Bronchial epithelial cell (primary cell): ENCODE data around the gene ESYT1. TPM values are rescaled to one million over a fixed set of nuclear protein-coding genes. Genes with fewer than 3 reads are reported as not detected.

ENCODE experiments used
- DNase-seq: peaks from one replicate; pipeline ENCODE4 v3.0.0-alpha.2; 2010; ENCODE audit warnings: low read depth
- FAIRE-seq: peaks from 2 replicates; lab custom pipeline; 2011; peaks lifted over from hg19 to GRCh38; lab: Jason Lieb, UNC
- H3K27me3 ChIP-seq: 2 replicates; pipeline ENCODE4 v1.5.1; 2011; ENCODE audit warnings: low read length; ENCODE audit not compliant: control insufficient read depth, insufficient read depth
- H3K36me3 ChIP-seq: 2 replicates; pipeline ENCODE4 v1.5.1; 2011; ENCODE audit warnings: low read length; ENCODE audit not compliant: control insufficient read depth, insufficient read depth
- H3K4me3 ChIP-seq: 2 replicates; pipeline ENCODE4 v1.5.1; 2011; ENCODE audit warnings: mild to moderate bottlenecking, low read depth, low read length, control low read depth
- total RNA-seq: library from RNA; depleted of rRNA; stranded (reverse); fragments of >200 nt; gene quantifications from 2 replicates; pipeline ENCODE4 v1.2.1, GENCODE V29; 2014
- TF ChIP-seq, protein P1 (sequence below): IDR thresholded peaks from 2 replicates; pipeline ENCODE4 v1.5.1; 2011; ENCODE audit warnings: mild to moderate bottlenecking, moderate library complexity, low read length, control low read depth, inconsistent platforms; ENCODE audit not compliant: insufficient read depth, severe bottlenecking

ESYT1 gene
- total RNA-seq, 1 donor from 2014 or later = 253 TPM

DNA sequence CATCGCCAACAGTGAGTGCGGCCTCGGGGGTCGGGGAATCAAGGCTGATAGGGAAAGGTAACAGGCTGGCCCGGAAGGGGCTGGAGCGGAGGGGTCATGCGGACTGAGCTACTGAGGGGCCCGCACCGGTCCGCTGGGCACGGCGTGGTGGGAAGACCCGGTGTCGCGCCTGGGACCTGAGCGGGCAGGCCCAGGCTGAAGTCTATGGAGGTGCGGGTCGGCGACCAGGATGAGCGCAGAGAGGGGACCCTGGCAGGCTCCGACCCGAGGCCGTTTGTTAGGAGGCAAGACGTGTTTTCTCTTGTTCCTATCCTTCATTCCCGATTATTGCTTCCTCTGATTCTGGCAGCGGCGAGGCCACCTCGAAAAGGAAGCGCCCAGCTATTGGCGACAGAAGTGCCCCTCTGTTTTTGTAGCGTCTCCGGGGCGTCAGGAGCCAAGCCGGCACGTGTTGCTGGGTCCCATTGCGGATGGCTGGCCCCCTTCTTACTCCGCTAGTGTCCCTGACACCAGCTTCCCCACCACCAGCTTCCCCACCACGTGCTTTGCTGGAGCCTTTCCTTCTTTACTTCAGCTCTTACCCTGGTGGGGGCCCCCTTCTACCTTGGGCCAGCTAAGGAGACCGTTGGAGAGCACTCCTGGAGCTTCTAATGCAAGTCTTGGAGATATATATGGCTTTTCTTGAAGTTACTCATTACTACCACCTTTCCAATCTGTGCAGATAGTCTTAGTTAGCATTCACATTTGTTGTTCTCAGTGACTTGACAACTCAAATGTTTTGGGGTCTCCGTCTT, 23.1 kb upstream of the ESYT1 start:
- H3K4me3 ChIP-seq = peak overlapping the region; percentile 91
- TF ChIP-seq, protein P1, sequence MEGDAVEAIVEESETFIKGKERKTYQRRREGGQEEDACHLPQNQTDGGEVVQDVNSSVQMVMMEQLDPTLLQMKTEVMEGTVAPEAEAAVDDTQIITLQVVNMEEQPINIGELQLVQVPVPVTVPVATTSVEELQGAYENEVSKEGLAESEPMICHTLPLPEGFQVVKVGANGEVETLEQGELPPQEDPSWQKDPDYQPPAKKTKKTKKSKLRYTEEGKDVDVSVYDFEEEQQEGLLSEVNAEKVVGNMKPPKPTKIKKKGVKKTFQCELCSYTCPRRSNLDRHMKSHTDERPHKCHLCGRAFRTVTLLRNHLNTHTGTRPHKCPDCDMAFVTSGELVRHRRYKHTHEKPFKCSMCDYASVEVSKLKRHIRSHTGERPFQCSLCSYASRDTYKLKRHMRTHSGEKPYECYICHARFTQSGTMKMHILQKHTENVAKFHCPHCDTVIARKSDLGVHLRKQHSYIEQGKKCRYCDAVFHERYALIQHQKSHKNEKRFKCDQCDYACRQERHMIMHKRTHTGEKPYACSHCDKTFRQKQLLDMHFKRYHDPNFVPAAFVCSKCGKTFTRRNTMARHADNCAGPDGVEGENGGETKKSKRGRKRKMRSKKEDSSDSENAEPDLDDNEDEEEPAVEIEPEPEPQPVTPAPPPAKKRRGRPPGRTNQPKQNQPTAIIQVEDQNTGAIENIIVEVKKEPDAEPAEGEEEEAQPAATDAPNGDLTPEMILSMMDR = peak; percentile 10
- FAIRE-seq = no peak
- no peaks in the 10 kb centered on the region for H3K27me3 ChIP-seq
- DNase-seq = no peak
- H3K36me3 ChIP-seq = peaks cover 13% of the 10 kb centered on the region

DNA sequence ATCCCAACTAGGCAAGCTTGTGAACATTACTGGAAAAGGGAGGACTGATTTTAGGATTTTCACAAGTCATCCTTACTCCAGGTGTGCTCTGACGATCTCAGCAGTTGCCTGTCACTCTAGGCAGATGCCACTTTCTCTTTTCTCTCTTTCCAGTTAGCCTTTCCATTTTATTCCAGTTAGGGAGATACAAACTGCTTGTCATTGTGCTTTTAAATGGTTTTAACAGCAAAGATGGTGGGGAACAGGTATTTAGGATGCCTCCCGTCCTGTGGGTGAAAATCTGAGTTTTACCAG, 22.5 kb upstream of the ESYT1 start:
- no peaks in the 10 kb centered on the region for H3K27me3 ChIP-seq
- H3K4me3 ChIP-seq = peak overlapping the region; percentile 91
- peaks cover 13% of the 10 kb centered on the region for H3K36me3 ChIP-seq
- FAIRE-seq (no peak), DNase-seq (no peak)
- TF ChIP-seq, protein P1 = no peak

DNA sequence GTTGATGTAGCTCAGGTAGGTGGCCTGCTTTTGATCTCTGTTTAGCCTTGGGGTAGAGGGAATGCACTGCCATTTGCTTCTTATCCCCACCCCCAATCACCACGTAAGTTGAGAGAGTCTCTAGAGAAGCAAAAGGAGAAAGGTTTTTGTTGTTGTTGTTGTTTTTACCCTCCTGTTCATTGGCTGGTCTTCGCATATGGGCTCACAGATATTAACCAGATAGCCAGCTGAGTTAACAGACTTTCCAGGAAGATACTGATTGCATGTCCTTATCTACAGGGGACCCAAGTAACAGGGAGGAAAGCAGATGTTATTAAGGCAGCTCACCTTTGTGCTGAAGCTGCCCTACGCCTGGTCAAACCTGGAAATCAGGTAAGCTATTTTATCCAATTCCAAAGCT, 20.8 kb upstream of the ESYT1 start:
- TF ChIP-seq, protein P1 = no peak
- no peak for DNase-seq
- H3K27me3 ChIP-seq = no peaks in the 10 kb centered on the region
- no peak for FAIRE-seq
- H3K36me3 ChIP-seq = peaks cover 14% of the 10 kb centered on the region
- H3K4me3 ChIP-seq = no peak overlapping the region

- Histone ChIP-seq H3K4me3 (no peak overlapping the region), H3K36me3 (peaks cover 16% of the 10 kb centered on the region)
- no peak for FAIRE-seq
These were observed 17.5 kb upstream of the ESYT1 start for GRCh38 chr12:56110571-56110970.

GRCh38 chr12:56114084-56114483, 14.0 kb upstream of the ESYT1 start:
- no peak for DNase-seq

More at GRCh38 chr12:56110571-56110970, 17.5 kb upstream of the ESYT1 start:
- TF ChIP-seq, protein P1 = no peak
- no peaks in the 10 kb centered on the region for H3K27me3 ChIP-seq
- DNase-seq = peak; percentile 96

More at GRCh38 chr12:56114084-56114483, 14.0 kb upstream of the ESYT1 start:
- Histone ChIP-seq H3K36me3 (peaks cover 15% of the 10 kb centered on the region), H3K27me3 (no peaks in the 10 kb centered on the region), H3K4me3 (no peak overlapping the region)
- FAIRE-seq = no peak
- TF ChIP-seq, protein P1 = no peak
